Activated naive CD4-positive, alpha-beta T cell (primary cell): ENCODE measurements around the gene ULK4.
A peak's percentile ranks its signal among the peaks of the same experiment; 100 is the strongest.

Experiments used
- DNase-seq, 4 experiments: peaks; one replicate each; lab custom pipeline; 2025; lab: John Stamatoyannopoulos, UW

The ULK4 gene

GRCh38 chr3:41222012-41222411, 739.9 kb downstream of the ULK4 start:
- no peak for DNase-seq

- no peak for DNase-seq
These were observed 740.8 kb downstream of the ULK4 start for GRCh38 chr3:41220906-41221677.

- no peak for DNase-seq
These were observed 742.5 kb downstream of the ULK4 start for GRCh38 chr3:41219424-41219823.

GRCh38 chr3:41216993-41217392, 744.9 kb downstream of the ULK4 start:
- no peak for DNase-seq

GRCh38 chr3:41216422-41216821, 745.5 kb downstream of the ULK4 start:
- no peak for DNase-seq

- no peak for DNase-seq
These were observed 748.3 kb downstream of the ULK4 start for GRCh38 chr3:41213588-41213987.

- no peak for DNase-seq
These were observed 749.8 kb downstream of the ULK4 start for GRCh38 chr3:41212088-41212487.

- DNase-seq: no peak
These were observed 750.9 kb downstream of the ULK4 start for GRCh38 chr3:41210966-41211365.

GRCh38 chr3:41209646-41210045, 752.3 kb downstream of the ULK4 start:
- no peak for DNase-seq

GRCh38 chr3:41208507-41209220, 753.2 kb downstream of the ULK4 start:
- DNase-seq: no peak

- no peak for DNase-seq
These were observed 754.5 kb downstream of the ULK4 start for GRCh38 chr3:41207355-41207754.

GRCh38 chr3:41205591-41205990, 756.3 kb downstream of the ULK4 start:
- DNase-seq: no peak

- DNase-seq: no peak
These were observed 757.5 kb downstream of the ULK4 start for GRCh38 chr3:41204369-41204768.

- DNase-seq: no peak
These were observed 759.0 kb downstream of the ULK4 start for GRCh38 chr3:41202834-41203345.

GRCh38 chr3:41202075-41202833, 759.6 kb downstream of the ULK4 start:
- DNase-seq: no peak

- no peak for DNase-seq
These were observed 761.3 kb downstream of the ULK4 start for GRCh38 chr3:41200669-41201021.

- peak; percentile 27 to 43 (median 36) for DNase-seq
These were observed 761.8 kb downstream of the ULK4 start for GRCh38 chr3:41199866-41200668.

GRCh38 chr3:41198950-41199865, 762.7 kb downstream of the ULK4 start, which contains the start of gene CTNNB1:
CTNNB1 (plus strand) TSS chr3:41199505; CDS start chr3:41224069, 24,564 bp downstream.
- peak; percentile 83 to 91 (median 87) for DNase-seq

GRCh38 chr3:41198526-41198925, 763.4 kb downstream of the ULK4 start:
- peak in 1 of 4 experiments; percentile 33 for DNase-seq

- DNase-seq: no peak
These were observed 763.9 kb downstream of the ULK4 start for GRCh38 chr3:41198046-41198445.
